ENCODE results near the gene HNF1B.

HNF1B gene

GRCh38 chr17:37676115-37676925 lies 68.5 kb downstream of the HNF1B start:
- in situ Hi-C loops (cut with HindIII; ENCODE audit: low sequenced_read_pairs), result no loop called here

DNA sequence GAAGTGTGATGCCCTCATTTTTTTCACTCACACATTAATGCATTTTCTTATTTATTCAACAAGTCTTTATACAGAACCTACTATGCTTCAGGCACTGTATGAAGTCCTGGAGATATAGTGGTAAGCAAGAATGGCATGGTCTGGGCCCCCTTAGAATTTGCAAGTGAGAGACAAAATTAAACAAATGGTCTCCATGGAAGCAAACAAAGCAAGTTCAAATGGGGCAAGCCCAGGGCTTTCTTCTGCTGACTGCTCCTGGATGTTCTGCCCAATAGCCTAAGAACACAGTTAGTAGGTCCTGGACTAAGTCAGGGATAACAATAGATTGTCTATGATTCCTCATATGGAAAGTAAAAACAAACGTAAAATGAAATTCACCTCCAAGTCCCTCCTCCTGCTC lies 70.3 kb downstream of the HNF1B start:
- in situ Hi-C loops (cut with HindIII; ENCODE audit: low sequenced_read_pairs), result no loop called here

- in situ Hi-C loops (cut with HindIII; ENCODE audit: low sequenced_read_pairs), result no loop called here
Measured at GRCh38 chr17:37673386-37673785, 71.5 kb downstream of the HNF1B start.

- in situ Hi-C loops (cut with HindIII; ENCODE audit: low sequenced_read_pairs), result no loop called here
Measured at GRCh38 chr17:37672548-37673078, 72.2 kb downstream of the HNF1B start.

GRCh38 chr17:37671824-37672547 lies 72.9 kb downstream of the HNF1B start:
- in situ Hi-C loops (cut with HindIII; ENCODE audit: low sequenced_read_pairs), result no loop called here

- in situ Hi-C loops (cut with HindIII; ENCODE audit: low sequenced_read_pairs), result no loop called here
Measured at GRCh38 chr17:37671028-37671823, 73.6 kb downstream of the HNF1B start.

DNA sequence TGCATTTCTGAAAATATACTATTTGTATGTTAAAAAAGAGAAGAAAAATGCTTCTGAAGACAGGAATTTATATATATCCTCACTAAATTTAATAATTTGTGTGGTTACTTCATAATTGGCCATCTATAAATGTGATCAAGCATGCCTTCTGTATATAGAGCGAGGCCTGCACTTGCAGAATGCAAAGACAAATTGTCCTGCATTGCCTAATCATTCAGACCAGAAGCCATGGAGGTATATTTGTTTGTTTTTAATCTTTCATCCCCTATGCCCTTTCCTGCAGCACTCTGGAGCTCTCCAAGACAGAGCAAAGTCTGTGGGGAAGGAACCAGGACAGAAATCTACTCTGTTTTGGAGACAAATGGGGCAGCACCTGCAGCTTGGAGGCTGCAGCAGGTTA lies 77.8 kb downstream of the HNF1B start:
- in situ Hi-C loops (cut with HindIII; ENCODE audit: low sequenced_read_pairs), result no loop called here

DNA sequence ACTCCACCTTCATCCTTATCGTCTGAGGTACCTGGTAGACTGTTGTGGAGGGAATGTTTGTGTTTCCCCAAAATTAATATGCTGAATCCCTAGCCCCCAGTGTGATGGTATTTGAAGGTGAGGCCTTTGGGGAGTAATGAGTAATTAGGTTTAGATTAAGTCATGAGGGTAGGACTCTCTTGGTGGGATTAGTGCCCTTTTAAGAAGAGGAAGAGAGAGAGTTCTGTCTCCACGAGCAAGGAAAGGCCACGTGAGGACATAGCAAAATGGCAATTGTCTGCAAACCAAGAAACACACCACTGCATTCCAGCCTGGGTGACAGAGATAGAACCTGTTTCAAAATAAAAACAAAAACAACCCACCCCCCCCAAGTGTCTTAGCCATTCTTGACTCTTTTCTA lies 80.6 kb downstream of the HNF1B start:
- in situ Hi-C loops (cut with HindIII; ENCODE audit: low sequenced_read_pairs), result no loop called here

GRCh38 chr17:37662353-37662752 lies 82.5 kb downstream of the HNF1B start:
- in situ Hi-C loops (cut with HindIII; ENCODE audit: low sequenced_read_pairs), result no loop called here

DNA sequence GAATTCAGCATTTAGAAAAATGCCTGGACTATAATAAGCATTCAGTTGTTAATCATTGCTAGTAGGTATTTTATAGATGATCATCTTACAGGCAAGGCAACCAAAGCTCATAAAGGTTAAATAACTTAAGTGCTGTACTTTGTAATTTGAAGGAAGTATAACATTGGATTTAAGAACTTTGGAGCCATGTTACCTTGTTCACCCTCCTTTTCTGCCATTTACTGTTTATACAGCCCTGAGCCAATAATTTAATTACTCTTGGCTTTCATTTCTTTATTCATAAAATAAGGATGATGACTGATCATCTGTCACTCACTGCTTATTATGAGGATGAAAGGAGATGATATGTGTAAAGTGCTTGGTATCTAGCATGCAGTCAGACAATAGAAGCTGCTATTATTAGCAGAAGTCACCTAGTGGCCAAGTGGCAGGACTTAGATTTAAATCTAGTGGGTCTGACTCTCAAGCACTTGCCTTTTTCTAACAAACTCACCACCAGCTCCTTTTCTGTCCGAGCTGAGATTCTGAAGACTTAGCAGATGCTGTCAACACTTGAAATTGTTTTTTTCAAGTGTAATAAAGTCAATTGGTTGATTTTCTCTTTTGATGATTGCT lies 83.4 kb downstream of the HNF1B start:
- in situ Hi-C loops (cut with HindIII; ENCODE audit: low sequenced_read_pairs), result no loop called here

DNA sequence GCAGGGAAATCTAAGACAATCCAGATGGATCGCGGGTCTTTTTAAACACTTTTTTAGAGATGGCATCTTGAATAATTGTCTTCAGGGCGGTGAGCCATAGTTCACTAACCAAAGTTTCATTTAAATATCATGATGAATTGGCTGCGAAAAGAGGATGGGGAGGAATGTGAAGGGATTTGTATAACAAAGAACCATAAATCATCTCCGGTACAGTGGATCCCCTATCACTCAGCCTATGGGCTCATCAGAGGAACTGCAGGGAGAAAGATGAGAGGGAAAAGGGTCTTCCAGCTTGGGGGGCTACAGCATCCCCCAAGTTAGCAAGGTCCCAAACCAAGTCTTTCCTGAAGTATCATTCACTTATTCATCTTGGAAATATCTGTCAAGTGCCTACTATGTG lies 84.9 kb downstream of the HNF1B start:
- in situ Hi-C loops (cut with HindIII; ENCODE audit: low sequenced_read_pairs), result no loop called here

- in situ Hi-C loops (cut with HindIII; ENCODE audit: low sequenced_read_pairs), result no loop called here
Measured at GRCh38 chr17:37657202-37657601, 87.7 kb downstream of the HNF1B start.

- in situ Hi-C loops (cut with HindIII; ENCODE audit: low sequenced_read_pairs), result no loop called here
Measured at GRCh38 chr17:37651849-37652248, 93.0 kb downstream of the HNF1B start.

DNA sequence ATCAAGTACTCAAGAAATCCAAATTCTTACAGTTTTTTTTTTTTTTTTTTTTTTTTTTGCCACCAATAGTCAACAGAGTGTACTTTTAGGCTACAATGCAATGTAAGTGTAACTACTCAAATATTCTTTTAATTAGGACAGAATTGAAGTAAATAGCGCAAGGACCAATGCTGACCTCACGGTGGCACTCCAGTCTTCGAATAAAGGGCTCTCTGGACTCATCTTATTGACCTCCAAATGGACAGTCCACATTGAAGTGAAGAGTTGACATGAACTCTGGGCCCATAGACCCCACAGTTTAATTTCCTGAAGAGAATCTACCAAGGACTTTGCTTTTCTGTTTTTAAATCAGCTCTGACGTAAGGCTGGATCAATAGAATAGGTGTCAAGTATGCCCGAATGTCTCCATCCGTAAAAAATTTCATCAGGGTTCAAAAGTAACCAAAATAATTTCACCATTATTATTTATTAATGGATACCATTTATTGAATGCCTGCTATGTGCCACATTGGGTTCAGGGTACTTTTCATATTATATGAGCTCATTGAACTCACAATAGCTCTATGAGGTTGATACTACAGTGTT lies 94.3 kb downstream of the HNF1B start:
- in situ Hi-C loops (cut with HindIII; ENCODE audit: low sequenced_read_pairs), result no loop called here

DNA sequence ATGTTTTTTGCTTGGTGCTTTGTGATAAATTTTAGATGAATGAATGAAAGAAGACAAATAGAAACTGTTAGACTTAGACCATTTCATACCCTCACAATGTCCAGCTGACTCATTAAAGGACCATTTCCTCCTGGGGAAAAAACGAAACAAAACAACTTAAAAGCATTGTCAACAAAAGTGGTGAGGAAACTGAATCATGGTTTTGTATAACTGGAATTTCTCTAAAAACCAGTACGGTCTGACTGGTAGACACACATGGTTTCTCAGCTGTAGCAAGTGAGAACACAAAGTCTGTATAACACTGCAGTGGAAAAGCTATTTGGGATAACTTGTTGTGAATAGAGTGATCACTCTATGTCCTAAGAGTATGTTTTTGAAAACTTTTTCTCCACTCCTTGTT lies 96.3 kb downstream of the HNF1B start:
- in situ Hi-C loops (cut with HindIII; ENCODE audit: low sequenced_read_pairs), result no loop called here

- in situ Hi-C loops (cut with HindIII; ENCODE audit: low sequenced_read_pairs), result no loop called here
Measured at GRCh38 chr17:37647856-37648255, 97.0 kb downstream of the HNF1B start.

DNA sequence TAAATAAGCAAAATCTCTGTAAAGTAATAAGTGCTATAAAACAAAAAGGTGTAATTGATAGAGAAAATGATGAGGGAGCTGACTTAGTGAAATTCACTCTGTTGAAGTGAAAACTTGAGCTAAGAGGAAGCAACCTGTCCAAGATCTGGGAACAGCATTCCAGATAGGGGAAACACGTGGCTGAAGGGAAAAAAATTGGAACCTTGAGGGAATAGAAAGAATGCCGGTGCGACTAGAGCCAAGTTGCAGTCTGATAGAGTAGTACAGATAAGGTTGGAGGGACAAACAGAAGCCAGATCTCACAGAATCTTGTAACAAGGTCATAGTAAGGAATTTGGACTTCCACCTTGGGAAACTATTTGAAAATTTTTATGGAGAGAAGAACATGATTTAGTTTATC lies 101.0 kb downstream of the HNF1B start:
- in situ Hi-C loops (cut with HindIII; ENCODE audit: low sequenced_read_pairs), result no loop called here

DNA sequence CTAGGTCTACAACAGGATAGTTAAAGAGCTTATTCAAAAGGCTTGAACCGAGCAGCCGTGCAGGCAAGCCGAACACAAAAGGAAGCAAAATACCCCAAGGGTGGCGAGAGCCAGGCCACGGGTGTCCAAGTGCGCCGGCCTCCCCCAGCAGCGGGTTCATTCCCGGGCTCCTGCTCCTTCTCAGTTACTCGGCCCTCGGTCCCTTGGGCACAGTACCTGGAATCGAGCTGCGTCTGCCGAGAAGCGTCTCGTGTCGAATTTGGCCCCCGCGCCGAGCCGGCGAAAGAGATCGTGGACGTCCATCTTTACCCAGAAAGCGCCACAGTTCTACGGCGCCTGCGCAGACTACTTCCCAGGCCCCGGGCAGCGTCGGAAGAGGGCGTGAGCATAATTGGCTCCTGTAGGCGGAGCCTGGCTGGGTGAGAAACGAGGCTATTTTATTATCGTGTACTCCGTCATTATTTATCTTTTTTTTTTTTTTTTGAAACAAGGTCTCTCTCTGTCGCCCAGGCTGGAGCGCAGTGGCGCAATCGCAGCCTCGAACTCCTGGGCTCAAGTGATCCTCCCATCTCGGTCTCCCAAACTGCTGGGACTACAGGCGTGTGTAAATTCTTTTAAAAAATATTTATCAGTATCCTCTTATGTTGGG lies 101.6 kb downstream of the HNF1B start, which contains the start of gene DDX52:
DDX52 (minus strand) TSS at position 329 of the 649 bp plus-strand sequence; CDS start at position 303, 26 bp downstream.
- in situ Hi-C loops (cut with HindIII; ENCODE audit: low sequenced_read_pairs), result no loop called here

DNA sequence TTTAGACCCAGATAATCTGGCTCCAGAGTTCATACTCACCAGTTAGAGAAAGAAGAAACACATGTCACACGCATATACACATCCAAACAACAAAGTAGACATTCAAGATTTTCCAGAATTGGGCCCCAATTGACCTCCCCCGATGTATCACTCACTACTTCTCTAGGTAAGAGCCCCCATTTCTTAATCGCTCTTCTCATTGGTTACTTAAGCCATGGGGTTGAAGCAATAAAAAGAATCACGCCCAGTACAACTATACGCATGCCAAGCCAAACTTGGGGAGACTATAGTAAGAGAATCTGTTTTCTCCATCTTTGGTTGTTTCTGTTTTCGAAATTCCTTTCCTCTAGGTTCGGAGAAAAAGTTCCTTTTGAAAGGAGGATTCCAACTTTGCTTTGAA lies 102.2 kb downstream of the HNF1B start:
- in situ Hi-C loops (cut with HindIII; ENCODE audit: low sequenced_read_pairs), result no loop called here

GRCh38 chr17:37640015-37640414 lies 104.8 kb downstream of the HNF1B start:
- in situ Hi-C loops (cut with HindIII; ENCODE audit: low sequenced_read_pairs), result no loop called here
